Measurements from ENCODE around the gene CACNA1C. TPM values are rescaled to one million over a fixed set of nuclear protein-coding genes. Genes with fewer than 3 reads are reported as not detected.

The CACNA1C gene
- total RNA-seq, 4 donors from 2014 or later = 3.8 to 13.6 (median 5.7) TPM

- ATAC-seq (ENCODE audit: low FRiP score) (no peak), DNase-seq (ENCODE audit: low spot score) (no peak)
- TF ChIP-seq, protein P1, sequence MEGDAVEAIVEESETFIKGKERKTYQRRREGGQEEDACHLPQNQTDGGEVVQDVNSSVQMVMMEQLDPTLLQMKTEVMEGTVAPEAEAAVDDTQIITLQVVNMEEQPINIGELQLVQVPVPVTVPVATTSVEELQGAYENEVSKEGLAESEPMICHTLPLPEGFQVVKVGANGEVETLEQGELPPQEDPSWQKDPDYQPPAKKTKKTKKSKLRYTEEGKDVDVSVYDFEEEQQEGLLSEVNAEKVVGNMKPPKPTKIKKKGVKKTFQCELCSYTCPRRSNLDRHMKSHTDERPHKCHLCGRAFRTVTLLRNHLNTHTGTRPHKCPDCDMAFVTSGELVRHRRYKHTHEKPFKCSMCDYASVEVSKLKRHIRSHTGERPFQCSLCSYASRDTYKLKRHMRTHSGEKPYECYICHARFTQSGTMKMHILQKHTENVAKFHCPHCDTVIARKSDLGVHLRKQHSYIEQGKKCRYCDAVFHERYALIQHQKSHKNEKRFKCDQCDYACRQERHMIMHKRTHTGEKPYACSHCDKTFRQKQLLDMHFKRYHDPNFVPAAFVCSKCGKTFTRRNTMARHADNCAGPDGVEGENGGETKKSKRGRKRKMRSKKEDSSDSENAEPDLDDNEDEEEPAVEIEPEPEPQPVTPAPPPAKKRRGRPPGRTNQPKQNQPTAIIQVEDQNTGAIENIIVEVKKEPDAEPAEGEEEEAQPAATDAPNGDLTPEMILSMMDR (IDR thresholded peaks at IDR 0.05) = no peak
Measured at GRCh38 chr12:2535583-2536204, 482.9 kb downstream of the CACNA1C start.

DNA sequence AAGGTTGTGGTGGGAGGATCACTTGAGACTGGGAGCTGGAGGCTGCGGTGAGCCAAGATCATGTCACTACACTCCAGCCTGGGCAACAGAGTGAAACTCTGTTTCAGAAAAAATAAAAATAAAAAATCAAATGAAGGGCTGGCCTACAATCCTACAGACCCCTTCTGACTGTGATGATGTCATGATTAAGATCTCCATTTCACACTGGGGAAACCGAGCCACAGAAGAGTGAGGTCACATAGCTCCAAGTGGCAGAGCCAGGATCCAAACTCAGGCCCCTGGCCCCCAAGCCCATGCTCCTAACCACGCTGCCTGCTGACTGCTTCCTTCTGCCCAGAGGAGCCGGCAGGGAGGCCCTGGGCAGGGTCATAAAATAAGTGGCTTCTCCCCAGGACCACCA, 483.9 kb downstream of the CACNA1C start:
- TF ChIP-seq, protein P1 (IDR thresholded peaks at IDR 0.05) = no peak
- no peak for DNase-seq (ENCODE audit: low spot score)
- ATAC-seq (ENCODE audit: low FRiP score) = no peak

DNA sequence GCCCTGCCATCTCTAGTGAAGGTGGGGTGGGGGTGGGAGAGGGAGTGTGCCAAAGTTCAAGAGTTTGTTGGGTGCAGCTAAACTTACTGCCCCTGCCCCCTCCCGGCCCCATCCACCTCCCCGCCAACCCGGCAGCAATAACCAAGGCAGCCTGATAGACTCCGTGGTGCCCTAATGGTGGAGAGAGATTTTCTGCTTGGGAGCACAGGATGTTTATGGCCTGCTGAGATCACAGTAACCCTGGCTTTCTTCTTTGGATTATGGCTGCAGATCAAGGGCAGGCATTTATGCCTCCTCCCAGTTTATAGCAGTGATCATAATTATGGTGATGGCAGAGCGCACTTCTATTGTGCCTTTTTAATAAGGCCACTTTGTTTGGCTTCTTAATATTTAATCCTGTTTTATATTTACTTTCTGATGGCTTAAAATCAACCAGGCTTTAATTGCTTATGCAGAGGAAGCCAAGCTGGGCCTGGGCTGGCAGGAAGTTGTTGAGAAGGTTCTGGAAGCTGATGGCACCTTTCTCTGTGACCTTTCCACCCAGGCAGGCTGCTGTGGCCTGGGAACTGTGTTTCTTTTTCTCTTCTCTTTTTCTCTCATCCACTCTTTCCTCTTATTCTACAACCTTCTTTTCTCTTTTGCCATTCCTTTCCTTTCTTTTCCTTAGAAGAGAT, 485.2 kb downstream of the CACNA1C start:
- DNase-seq (ENCODE audit: low spot score) = no peak
- TF ChIP-seq, protein P1 (IDR thresholded peaks at IDR 0.05) = no peak
- ATAC-seq (ENCODE audit: low FRiP score) = no peak

DNA sequence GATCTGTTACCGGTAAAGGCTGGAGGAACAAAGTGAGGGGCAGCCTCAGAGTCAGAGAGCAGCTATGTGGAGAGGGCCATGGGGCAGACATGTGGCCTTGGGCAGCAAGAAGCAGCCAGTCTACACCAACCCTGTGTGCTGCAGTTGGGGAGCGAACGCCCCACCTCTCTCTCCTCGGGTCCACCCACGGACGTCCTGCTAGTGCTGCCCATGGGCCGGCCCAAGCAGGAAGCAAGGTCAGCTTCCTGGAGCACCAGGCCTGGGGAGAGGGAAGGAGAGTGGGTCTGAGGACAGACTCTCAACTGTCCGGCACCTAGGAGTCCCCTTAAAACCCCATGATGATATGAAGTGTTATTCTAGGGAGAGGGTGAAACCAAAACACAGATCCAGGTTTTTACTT, 487.2 kb downstream of the CACNA1C start:
- ATAC-seq (ENCODE audit: low FRiP score) (no peak), DNase-seq (ENCODE audit: low spot score) (no peak)
- TF ChIP-seq, protein P1 (IDR thresholded peaks at IDR 0.05) = no peak

DNA sequence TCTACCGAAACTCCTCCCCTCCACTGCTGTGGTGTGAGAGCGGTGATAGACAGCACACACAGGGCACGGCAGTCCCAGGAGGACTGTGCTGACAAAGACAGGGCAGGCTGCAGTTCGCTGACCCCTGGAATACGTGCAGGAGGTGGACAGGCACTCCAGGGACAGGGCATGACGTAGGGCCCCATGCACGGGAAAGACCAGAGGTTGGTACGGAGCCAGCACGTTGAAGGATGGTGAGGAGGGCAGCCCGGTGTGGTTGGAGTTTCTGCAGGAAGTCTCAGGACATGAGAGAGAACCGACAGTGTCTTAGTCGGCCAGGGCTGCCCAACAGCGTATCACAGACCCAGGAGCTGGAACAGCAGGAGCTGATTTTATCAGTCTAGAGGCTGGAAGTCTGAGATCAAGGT, 487.8 kb downstream of the CACNA1C start:
- ATAC-seq (ENCODE audit: low FRiP score) = no peak
- no peak for DNase-seq (ENCODE audit: low spot score)
- TF ChIP-seq, protein P1 (IDR thresholded peaks at IDR 0.05) = no peak

- ATAC-seq (ENCODE audit: low FRiP score) = no peak
- TF ChIP-seq, protein P1 (IDR thresholded peaks at IDR 0.05) = no peak
- DNase-seq (ENCODE audit: low spot score) = no peak
Measured at GRCh38 chr12:2541631-2542204, 488.9 kb downstream of the CACNA1C start.

GRCh38 chr12:2543801-2544200, 491.0 kb downstream of the CACNA1C start:
- TF ChIP-seq, protein P1 (IDR thresholded peaks at IDR 0.05) = no peak
- DNase-seq (ENCODE audit: low spot score) (no peak), ATAC-seq (ENCODE audit: low FRiP score) (no peak)
